D721Med (cell line): Measurements from ENCODE around the gene VCAM1.

Experiments used
- DNase-seq: peaks from one replicate; pipeline ENCODE4 v3.0.0; 2011; ENCODE audit warnings: low spot score; ENCODE audit not compliant: insufficient read length
- FAIRE-seq: peaks from 2 replicates; lab custom pipeline; 2011; peaks lifted over from hg19 to GRCh38; lab: Jason Lieb, UNC
- TF ChIP-seq, protein P1 (sequence below): IDR thresholded peaks from 2 replicates; pipeline ENCODE4 v1.5.1; 2012; ENCODE audit warnings: mild to moderate bottlenecking, control low read depth; ENCODE audit not compliant: insufficient read depth; ENCODE audit errors: missing control alignments

The VCAM1 gene, protein sequence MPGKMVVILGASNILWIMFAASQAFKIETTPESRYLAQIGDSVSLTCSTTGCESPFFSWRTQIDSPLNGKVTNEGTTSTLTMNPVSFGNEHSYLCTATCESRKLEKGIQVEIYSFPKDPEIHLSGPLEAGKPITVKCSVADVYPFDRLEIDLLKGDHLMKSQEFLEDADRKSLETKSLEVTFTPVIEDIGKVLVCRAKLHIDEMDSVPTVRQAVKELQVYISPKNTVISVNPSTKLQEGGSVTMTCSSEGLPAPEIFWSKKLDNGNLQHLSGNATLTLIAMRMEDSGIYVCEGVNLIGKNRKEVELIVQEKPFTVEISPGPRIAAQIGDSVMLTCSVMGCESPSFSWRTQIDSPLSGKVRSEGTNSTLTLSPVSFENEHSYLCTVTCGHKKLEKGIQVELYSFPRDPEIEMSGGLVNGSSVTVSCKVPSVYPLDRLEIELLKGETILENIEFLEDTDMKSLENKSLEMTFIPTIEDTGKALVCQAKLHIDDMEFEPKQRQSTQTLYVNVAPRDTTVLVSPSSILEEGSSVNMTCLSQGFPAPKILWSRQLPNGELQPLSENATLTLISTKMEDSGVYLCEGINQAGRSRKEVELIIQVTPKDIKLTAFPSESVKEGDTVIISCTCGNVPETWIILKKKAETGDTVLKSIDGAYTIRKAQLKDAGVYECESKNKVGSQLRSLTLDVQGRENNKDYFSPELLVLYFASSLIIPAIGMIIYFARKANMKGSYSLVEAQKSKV

GRCh38 chr1:100719490-100719889, at the start of gene VCAM1:
TSS of gene VCAM1 (plus strand) at chr1:100719742. CDS start at chr1:100719861, 119 bp downstream.
- TF ChIP-seq, protein P1, sequence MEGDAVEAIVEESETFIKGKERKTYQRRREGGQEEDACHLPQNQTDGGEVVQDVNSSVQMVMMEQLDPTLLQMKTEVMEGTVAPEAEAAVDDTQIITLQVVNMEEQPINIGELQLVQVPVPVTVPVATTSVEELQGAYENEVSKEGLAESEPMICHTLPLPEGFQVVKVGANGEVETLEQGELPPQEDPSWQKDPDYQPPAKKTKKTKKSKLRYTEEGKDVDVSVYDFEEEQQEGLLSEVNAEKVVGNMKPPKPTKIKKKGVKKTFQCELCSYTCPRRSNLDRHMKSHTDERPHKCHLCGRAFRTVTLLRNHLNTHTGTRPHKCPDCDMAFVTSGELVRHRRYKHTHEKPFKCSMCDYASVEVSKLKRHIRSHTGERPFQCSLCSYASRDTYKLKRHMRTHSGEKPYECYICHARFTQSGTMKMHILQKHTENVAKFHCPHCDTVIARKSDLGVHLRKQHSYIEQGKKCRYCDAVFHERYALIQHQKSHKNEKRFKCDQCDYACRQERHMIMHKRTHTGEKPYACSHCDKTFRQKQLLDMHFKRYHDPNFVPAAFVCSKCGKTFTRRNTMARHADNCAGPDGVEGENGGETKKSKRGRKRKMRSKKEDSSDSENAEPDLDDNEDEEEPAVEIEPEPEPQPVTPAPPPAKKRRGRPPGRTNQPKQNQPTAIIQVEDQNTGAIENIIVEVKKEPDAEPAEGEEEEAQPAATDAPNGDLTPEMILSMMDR: no peak
- no peak for FAIRE-seq

GRCh38 chr1:100670083-100670482, 49.5 kb upstream of the VCAM1 start:
- no peak for FAIRE-seq

More at GRCh38 chr1:100719490-100719889, at the start of gene VCAM1:
- DNase-seq: no peak

DNA sequence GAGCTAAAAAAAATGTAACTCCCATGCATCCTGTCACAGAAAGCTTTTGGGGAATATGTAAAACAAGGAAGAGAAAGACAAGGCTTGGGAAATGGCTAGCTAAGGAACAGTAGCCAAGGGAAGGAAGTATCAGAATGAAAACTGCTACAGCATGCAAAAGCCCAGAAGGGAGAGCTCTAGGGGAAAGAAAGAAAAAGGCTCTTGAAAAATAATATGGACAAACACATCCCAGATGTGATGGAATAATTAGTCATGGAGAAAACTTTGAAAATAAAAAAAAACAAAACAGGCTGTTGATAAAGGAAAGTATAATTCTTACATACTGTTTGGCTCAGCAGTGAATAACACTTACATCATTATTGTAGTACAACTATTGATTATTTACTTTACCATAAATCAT, 47.9 kb upstream of the VCAM1 start:
- DNase-seq (no peak), FAIRE-seq (no peak)
- TF ChIP-seq, protein P1: no peak

More at GRCh38 chr1:100670083-100670482, 49.5 kb upstream of the VCAM1 start:
- no peak for DNase-seq
- TF ChIP-seq, protein P1: no peak

GRCh38 chr1:100683448-100684349, 35.8 kb upstream of the VCAM1 start:
- FAIRE-seq (no peak), DNase-seq (no peak)
- TF ChIP-seq, protein P1: no peak

DNA sequence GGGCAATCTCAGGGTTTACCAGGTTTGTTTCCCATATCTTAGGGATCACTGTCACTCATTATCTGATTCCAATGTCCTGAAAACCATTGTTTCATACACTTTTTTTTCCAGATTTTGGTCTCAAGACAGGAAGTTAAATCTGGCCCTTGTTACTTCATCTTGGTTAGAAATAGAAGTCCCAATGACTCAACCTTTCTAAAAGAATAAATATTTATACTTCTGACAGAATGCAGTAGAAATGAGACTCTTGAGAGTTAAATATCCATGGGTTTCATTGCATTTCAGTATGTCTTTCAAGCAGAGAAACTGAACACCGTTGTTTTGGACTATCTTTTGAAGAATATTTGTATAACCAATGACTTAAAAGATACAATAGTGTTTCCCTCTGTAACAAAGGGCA, 19.8 kb upstream of the VCAM1 start:
- FAIRE-seq (no peak), DNase-seq (no peak)
- TF ChIP-seq, protein P1: no peak

GRCh38 chr1:100700586-100700985, 19.0 kb upstream of the VCAM1 start:
- FAIRE-seq (no peak), DNase-seq (no peak)
- TF ChIP-seq, protein P1: no peak
